ENCODE measurements around the gene MRGPRF. TPM values are rescaled to one million over a fixed set of nuclear protein-coding genes. Genes with fewer than 3 reads are reported as not detected.

MRGPRF gene, protein sequence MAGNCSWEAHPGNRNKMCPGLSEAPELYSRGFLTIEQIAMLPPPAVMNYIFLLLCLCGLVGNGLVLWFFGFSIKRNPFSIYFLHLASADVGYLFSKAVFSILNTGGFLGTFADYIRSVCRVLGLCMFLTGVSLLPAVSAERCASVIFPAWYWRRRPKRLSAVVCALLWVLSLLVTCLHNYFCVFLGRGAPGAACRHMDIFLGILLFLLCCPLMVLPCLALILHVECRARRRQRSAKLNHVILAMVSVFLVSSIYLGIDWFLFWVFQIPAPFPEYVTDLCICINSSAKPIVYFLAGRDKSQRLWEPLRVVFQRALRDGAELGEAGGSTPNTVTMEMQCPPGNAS
- 0.15 TPM in 1 of 2 replicates, not detected in the other for total RNA-seq (2014; rRNA removed; shearing (Covaris generic))

DNA sequence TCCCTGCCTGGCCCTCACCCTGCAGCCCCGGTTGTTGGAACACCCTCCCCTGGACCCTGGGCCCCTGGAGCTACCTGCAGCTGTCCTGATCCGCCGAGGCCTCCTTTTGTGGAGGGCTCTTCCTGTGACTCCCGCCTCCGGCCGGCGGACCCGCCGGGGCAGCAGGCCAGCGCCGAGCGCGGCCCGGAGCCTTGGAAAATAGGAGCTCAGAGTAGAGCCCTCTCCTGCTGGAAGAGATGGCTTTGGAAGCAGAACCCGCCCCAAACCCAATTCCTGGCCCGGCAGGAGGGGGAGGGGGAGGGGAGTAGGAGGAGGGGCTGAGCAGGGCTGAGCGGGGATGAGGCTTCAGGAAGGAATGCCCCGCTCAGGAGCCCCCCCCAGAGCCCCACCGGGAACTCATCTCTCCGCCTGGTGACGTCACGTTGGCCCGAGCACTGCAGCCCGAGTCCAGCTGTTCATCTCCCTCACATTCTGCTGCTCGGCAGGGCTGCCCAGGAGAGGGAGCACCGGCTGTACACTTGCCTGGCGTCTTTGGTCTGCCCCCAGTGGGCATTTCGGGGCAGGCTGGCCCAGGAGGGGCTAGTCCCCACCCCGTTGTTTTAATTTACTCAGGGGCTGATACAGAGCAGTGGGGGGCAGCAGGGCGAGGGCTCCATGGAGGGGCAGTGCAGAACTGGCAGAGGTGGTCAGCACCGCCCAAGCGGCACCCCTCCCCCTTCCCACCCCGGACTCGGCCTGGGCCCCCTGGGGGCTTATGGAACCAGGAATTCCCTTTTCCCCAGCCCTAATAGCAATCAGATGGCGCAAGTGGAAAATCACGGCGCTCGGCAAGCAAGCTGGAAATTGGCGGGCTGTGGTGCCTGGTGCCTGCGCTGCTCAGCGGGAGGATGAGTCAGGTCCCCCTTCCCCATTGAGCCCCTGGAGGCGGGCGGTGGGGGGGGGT lies at the start of gene MRGPRF:
TSS of gene MRGPRF (minus strand) at position 238 of the 943 bp plus-strand sequence. CDS start 3,345 bp downstream, outside the sequence.

DNA sequence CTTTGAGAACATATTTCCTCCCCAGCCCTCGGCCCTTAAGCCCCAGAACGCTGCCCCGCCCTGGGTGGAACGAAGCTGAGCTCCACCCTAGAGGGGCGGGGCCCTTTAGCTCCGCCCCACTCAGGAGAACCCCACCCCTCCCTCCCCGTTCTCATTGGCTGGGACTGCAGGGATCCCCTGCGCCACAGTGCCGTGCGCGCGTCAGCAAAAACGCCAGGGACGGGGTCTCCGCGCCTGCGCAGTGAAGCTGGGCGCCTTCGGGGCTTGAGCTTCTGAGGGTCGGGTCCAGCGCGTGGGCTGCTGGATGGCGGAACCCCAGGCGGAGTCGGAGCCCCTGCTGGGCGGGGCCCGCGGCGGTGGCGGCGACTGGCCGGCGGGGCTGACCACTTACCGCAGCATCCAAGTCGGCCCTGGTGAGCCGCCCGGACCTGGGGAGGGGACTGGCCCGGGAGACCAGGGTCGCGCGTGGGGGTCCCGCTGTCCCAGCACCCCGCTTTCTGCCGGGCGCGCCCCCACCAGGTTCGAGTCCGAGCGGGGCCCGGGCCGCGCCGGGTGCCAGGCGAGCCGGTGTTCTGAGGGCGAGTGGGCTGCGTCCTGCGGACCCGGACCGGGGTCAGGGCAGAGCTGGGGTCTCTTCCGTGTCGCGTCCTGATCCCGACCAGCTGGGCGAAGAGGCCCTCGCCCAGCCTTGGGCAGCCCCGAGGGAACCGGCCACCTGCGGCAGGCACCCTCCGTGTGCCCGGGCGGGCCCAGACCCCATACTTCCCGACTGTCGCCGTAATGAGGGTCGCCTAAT lies 35.8 kb upstream of the MRGPRF start, which contains the start of gene TPCN2:
TSS of gene TPCN2 (plus strand) at position 239 of the 796 bp plus-strand sequence. CDS start at position 305, 66 bp downstream.

DNA sequence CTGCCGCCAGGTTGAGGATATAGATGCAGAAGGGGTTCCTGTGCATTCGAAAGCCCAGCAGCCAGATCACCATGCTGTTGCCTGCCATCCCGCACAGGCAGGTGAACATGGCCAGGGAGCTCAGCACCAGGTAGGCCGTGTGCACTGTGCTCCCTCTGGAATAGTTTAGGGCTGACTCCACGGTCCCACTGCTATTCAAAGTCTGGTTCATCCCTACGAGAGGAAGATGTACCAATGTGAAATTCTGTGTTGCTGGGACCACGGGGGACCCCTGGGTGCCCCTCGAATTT lies 32.3 kb downstream of the MRGPRF start, which contains the start of gene MRGPRD:
TSS of gene MRGPRD (minus strand) at position 211 of the 290 bp plus-strand sequence. CDS start at position 211, 0 bp downstream.

Other genes starting within 250 kb of the MRGPRF start
- gene CPT1A, start 171.3 kb downstream of the MRGPRF start, total RNA-seq (2014; rRNA removed; shearing (Covaris generic)): 11.8 and 12.2 TPM in 2 replicates
- 122 and 149 TPM in 2 replicates for gene MRPL21, start 109.4 kb downstream of the MRGPRF start, total RNA-seq (2014; rRNA removed; shearing (Covaris generic))
- gene IGHMBP2, start 109.4 kb downstream of the MRGPRF start, total RNA-seq (2014; rRNA removed; shearing (Covaris generic)): 15.4 and 16.1 TPM in 2 replicates
- not detected in 2 replicates for gene MRGPRD, start 32.3 kb downstream of the MRGPRF start, total RNA-seq (2014; rRNA removed; shearing (Covaris generic))
- 7.1 and 7.3 TPM in 2 replicates for gene TPCN2, start 35.7 kb upstream of the MRGPRF start, total RNA-seq (2014; rRNA removed; shearing (Covaris generic))
- gene SMIM38, start 142.7 kb upstream of the MRGPRF start, total RNA-seq (2014; rRNA removed; shearing (Covaris generic)): 0.30 and 0.66 TPM in 2 replicates